ENCODE measurements around the gene WNT7B.

The WNT7B gene

DNA sequence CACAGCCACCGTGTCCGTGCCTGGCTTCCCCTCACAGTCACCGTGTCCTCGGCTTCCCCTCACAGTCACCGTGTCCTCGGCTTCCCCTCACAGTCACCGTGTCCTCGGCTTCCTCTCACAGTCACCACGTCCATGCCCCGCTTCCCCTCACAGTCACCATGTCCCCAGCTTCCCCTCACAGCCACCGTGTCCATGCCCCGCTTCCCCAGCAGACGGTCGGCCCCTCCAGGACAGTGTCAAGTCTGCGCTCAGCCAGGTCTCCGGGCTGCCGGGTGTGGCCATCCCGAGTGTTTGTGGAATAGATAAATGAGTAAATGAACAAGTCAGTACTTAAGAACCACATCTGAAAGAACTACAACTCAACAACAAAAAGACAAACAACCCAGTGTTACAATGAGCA lies 23.8 kb downstream of the WNT7B start:
- no peak for TF ChIP-seq CTCF (IDR thresholded peaks at IDR 0.05; ENCODE audit: control insufficient read depth, insufficient read depth, low read depth, low read length, missing control alignments)

GRCh38 chr22:45952553-45952952 lies 24.4 kb downstream of the WNT7B start:
- no peak overlapping the region for H3K4me3 ChIP-seq (ENCODE audit: control insufficient read depth, low read depth, low read length)
- no peak for TF ChIP-seq CTCF (IDR thresholded peaks at IDR 0.05; ENCODE audit: control insufficient read depth, insufficient read depth, low read depth, low read length, missing control alignments)
- no peak for DNase-seq (ENCODE audit: low read depth)

More for the DNA sequence above, 23.8 kb downstream of the WNT7B start:
- H3K4me3 ChIP-seq (ENCODE audit: control insufficient read depth, low read depth, low read length), result no peak overlapping the region
- DNase-seq (ENCODE audit: low read depth), result no peak

GRCh38 chr22:45952151-45952550 lies 24.8 kb downstream of the WNT7B start:
- no peak for TF ChIP-seq CTCF (IDR thresholded peaks at IDR 0.05; ENCODE audit: control insufficient read depth, insufficient read depth, low read depth, low read length, missing control alignments)
- no peak for DNase-seq (ENCODE audit: low read depth)
- no peak overlapping the region for H3K4me3 ChIP-seq (ENCODE audit: control insufficient read depth, low read depth, low read length)

GRCh38 chr22:45949891-45950290 lies 27.1 kb downstream of the WNT7B start:
- DNase-seq (ENCODE audit: low read depth), result no peak
- no peak for TF ChIP-seq CTCF (IDR thresholded peaks at IDR 0.05; ENCODE audit: control insufficient read depth, insufficient read depth, low read depth, low read length, missing control alignments)
- no peak overlapping the region for H3K4me3 ChIP-seq (ENCODE audit: control insufficient read depth, low read depth, low read length)

DNA sequence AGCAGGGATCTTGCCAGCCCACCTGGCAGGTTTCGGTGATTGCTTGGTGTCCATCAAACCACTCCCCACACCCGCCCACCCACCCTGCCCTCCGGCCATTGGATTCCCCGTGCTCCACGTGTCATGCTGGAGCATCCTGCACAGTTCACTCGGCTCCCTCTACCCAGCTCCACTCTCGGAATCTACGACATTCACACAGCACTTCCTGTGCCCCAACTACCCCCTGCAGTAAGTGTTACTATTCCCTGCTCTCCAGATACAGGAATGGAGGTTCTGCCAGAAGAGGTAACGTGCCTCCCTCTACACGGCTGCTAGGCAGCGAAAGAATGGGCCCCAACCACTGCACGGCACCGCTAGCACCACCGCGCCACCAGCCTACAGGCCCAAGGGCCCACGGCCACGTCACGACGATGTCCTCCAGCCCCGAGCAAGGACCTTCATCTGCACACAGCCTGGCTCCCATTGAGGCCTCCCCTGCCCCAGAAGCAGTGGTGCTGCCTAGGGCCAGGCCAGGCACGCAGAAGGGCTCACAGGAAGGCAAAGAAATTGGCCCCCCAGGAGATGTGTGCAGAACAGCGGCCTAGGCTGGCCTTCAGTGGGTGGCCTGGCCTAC lies 27.6 kb downstream of the WNT7B start:
- no peak overlapping the region for H3K4me3 ChIP-seq (ENCODE audit: control insufficient read depth, low read depth, low read length)
- no peak for TF ChIP-seq CTCF (IDR thresholded peaks at IDR 0.05; ENCODE audit: control insufficient read depth, insufficient read depth, low read depth, low read length, missing control alignments)
- no peak for DNase-seq (ENCODE audit: low read depth)

DNA sequence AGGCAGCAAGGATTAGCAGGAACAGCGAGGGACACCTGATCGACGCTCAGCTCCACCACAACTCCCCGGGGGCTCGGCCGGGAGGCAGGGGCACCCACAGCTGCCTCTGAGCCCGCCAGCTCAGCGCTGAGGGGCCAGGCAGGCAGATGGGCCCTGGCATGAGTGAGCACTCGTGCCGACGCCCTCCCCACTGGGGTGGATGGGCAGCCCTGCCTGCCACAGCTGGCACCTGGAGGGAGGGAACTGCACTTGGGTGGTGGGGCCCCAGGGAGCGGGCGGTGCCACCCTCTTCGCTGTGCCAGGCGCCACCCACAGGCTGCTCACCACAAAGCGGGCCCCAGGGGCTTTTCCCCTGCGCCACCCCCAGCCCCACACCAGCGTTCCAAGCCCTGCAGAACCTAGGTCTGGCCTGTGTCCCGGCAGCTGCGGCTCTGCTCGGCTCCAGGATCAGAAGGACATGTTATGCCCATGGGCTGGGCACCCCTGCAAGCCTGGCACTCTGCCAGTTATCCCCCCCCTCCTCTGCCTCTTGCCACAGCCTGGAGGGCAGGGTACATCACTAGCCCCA lies 28.8 kb downstream of the WNT7B start:
- no peak overlapping the region for H3K4me3 ChIP-seq (ENCODE audit: control insufficient read depth, low read depth, low read length)
- no peak for DNase-seq (ENCODE audit: low read depth)
- no peak for TF ChIP-seq CTCF (IDR thresholded peaks at IDR 0.05; ENCODE audit: control insufficient read depth, insufficient read depth, low read depth, low read length, missing control alignments)
